GM12878 (cell line): Measurements from ENCODE around the gene CCDC27. TPM values are rescaled to one million over a fixed set of nuclear protein-coding genes. Genes with fewer than 3 reads are reported as not detected.

Experiments
- CREB1 ChIP-seq: IDR thresholded peaks from 2 replicates; pipeline ENCODE4 v1.6.1; 2012; ENCODE audit warnings: low read depth, mild to moderate bottlenecking, inconsistent platforms
- ELK1 ChIP-seq: IDR thresholded peaks from 2 replicates; pipeline ENCODE4 v1.6.1; 2012; ENCODE audit warnings: low read depth, low read length, improper control_type of control experiment
- JUND ChIP-seq: IDR thresholded peaks from 2 replicates; pipeline ENCODE4 v1.6.1; 2012; ENCODE audit warnings: low read depth, mild to moderate bottlenecking, low read length, improper control_type of control experiment, moderate library complexity
- SUPT20H ChIP-seq: IDR thresholded peaks from 2 replicates; pipeline ENCODE4 v1.6.1; 2011; ENCODE audit warnings: low read depth, mild to moderate bottlenecking, low read length, moderate library complexity, borderline replicate concordance; ENCODE audit not compliant: control insufficient read depth
- ZNF687 ChIP-seq: fragments of 450-650 bp; IDR thresholded peaks from 2 replicates; pipeline ENCODE4 v1.6.1; 2017; ENCODE audit warnings: mild to moderate bottlenecking, moderate library complexity
- polyA plus RNA-seq, 11 experiments: library from polyadenylated mRNA; depleted of rRNA in 4 of 11; unstranded in 6 of 11; stranded (reverse) in 5 of 11; fragments of >200 nt; fragmentation: Nextera tagmentation in 4 of 11; fragmentation: Illumina TruSeq in 1 of 11; extraction: Ambion mirVana in 4 of 11; extraction: Trizol in 1 of 11; gene quantifications; 1 replicate in 1 of 11; 2 replicates in 10 of 11; pipeline versions ENCODE4 v1.2.1 to v1.2.3, GENCODE V29; 2011 to 2016; ENCODE audit warnings: inconsistent platforms in 2 of 11, missing spikeins in 2 of 11, low read depth in 1 of 11
- total RNA-seq, 4 experiments: library from RNA; depleted of rRNA in 3 of 4; stranded (reverse); fragments of >200 nt in 3 of 4; fragmentation: Illumina TruSeq in 1 of 4; extraction: Trizol in 1 of 4; gene quantifications; 2 replicates each; pipeline versions ENCODE4 v1.2.1 to v1.2.3, GENCODE V29; 2013 to 2021
- TF ChIP-seq, protein P1 (sequence below): fragments of 150-350 bp; IDR thresholded peaks from 2 replicates; pipeline ENCODE4 v1.6.1; 2016; ENCODE audit warnings: low read depth, low read length

The CCDC27 gene
- total and polyA plus RNA-seq, 10 of the 15 experiments (the other 5 are each of a cell fraction or from before 2014, with no cell fraction given), result 0.05 TPM; not detected in 9

GRCh38 chr1:3742439-3743298 lies 9.6 kb upstream of the CCDC27 start (continued):
- TF ChIP-seq ZNF687 (no peak), SUPT20H (no peak), ELK1 (no peak), CREB1 (no peak), JUND (no peak)
- TF ChIP-seq, protein P1, sequence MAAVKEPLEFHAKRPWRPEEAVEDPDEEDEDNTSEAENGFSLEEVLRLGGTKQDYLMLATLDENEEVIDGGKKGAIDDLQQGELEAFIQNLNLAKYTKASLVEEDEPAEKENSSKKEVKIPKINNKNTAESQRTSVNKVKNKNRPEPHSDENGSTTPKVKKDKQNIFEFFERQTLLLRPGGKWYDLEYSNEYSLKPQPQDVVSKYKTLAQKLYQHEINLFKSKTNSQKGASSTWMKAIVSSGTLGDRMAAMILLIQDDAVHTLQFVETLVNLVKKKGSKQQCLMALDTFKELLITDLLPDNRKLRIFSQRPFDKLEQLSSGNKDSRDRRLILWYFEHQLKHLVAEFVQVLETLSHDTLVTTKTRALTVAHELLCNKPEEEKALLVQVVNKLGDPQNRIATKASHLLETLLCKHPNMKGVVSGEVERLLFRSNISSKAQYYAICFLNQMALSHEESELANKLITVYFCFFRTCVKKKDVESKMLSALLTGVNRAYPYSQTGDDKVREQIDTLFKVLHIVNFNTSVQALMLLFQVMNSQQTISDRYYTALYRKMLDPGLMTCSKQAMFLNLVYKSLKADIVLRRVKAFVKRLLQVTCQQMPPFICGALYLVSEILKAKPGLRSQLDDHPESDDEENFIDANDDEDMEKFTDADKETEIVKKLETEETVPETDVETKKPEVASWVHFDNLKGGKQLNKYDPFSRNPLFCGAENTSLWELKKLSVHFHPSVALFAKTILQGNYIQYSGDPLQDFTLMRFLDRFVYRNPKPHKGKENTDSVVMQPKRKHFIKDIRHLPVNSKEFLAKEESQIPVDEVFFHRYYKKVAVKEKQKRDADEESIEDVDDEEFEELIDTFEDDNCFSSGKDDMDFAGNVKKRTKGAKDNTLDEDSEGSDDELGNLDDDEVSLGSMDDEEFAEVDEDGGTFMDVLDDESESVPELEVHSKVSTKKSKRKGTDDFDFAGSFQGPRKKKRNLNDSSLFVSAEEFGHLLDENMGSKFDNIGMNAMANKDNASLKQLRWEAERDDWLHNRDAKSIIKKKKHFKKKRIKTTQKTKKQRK, result no peak
- TF ChIP-seq, all 136 proteins: peak for 0
